ENCODE results near the gene WRAP73. TPM values are rescaled to one million over a fixed set of nuclear protein-coding genes. Genes with fewer than 3 reads are reported as not detected.

WRAP73 gene
- total RNA-seq, 1 experiment from 2014 or later = 41.2 TPM

- Histone ChIP-seq H3K9me3 (ENCODE audit: low read depth, low read length, poor library complexity, severe bottlenecking) (no peaks in the 10 kb centered on the region), H3K27me3 (replicated peaks; ENCODE audit: insufficient read depth, low read depth, low read length, poor library complexity) (no peaks in the 10 kb centered on the region), H3K36me3 (ENCODE audit: insufficient read depth, low read length, poor library complexity, severe bottlenecking) (peaks cover 53% of the 10 kb centered on the region), H3K27ac (ENCODE audit: low read depth, low read length, poor library complexity, severe bottlenecking) (no peak overlapping the region), H3K4me1 (ENCODE audit: insufficient read depth, low read length, poor library complexity, severe bottlenecking) (no peaks in the 10 kb centered on the region), H3K4me3 (ENCODE audit: low read depth, low read length, poor library complexity, severe bottlenecking) (no peak overlapping the region)
- no peak for TF ChIP-seq EZH2 (IDR thresholded peaks at IDR 0.05; ENCODE audit: borderline replicate concordance, low read depth, low read length, poor library complexity, severe bottlenecking)
- TF ChIP-seq CTCF (conservative IDR thresholded peaks at IDR 0.05; ENCODE audit: low read depth, low read length) = no peak
- CTCF ChIA-PET = no interaction called here
- POLR2A ChIA-PET (ENCODE audit: low non-redundant PET) = no interaction called here
- intact Hi-C loops (cut with micrococcal nuclease; ENCODE audit: unreplicated experiment) = no loop called here
- no TSS peak for BruUV-seq (replicated peaks)
- DNase-seq (ENCODE audit: low spot score) = no peak
Observed at GRCh38 chr1:3634059-3634800, 15.7 kb downstream of the WRAP73 start.

GRCh38 chr1:3633344-3634058 lies 16.4 kb downstream of the WRAP73 start:
- TF ChIP-seq CTCF (conservative IDR thresholded peaks at IDR 0.05; ENCODE audit: low read depth, low read length) (no peak), EZH2 (IDR thresholded peaks at IDR 0.05; ENCODE audit: borderline replicate concordance, low read depth, low read length, poor library complexity, severe bottlenecking) (no peak)
- Histone ChIP-seq H3K4me1 (ENCODE audit: insufficient read depth, low read length, poor library complexity, severe bottlenecking) (no peaks in the 10 kb centered on the region), H3K27ac (ENCODE audit: low read depth, low read length, poor library complexity, severe bottlenecking) (no peak overlapping the region), H3K27me3 (replicated peaks; ENCODE audit: insufficient read depth, low read depth, low read length, poor library complexity) (no peaks in the 10 kb centered on the region), H3K36me3 (ENCODE audit: insufficient read depth, low read length, poor library complexity, severe bottlenecking) (peaks cover 51% of the 10 kb centered on the region), H3K4me3 (ENCODE audit: low read depth, low read length, poor library complexity, severe bottlenecking) (no peak overlapping the region), H3K9me3 (ENCODE audit: low read depth, low read length, poor library complexity, severe bottlenecking) (no peaks in the 10 kb centered on the region)
- CTCF ChIA-PET = no interaction called here
- POLR2A ChIA-PET (ENCODE audit: low non-redundant PET) = no interaction called here
- BruUV-seq (replicated peaks) = no TSS peak
- intact Hi-C loops (cut with micrococcal nuclease; ENCODE audit: unreplicated experiment) = no loop called here
- no peak for DNase-seq (ENCODE audit: low spot score)

GRCh38 chr1:3632716-3633343 lies 17.1 kb downstream of the WRAP73 start:
- POLR2A ChIA-PET (ENCODE audit: low non-redundant PET) = no interaction called here
- BruUV-seq (replicated peaks) = no TSS peak
- Histone ChIP-seq H3K9me3 (ENCODE audit: low read depth, low read length, poor library complexity, severe bottlenecking) (no peaks in the 10 kb centered on the region), H3K27ac (ENCODE audit: low read depth, low read length, poor library complexity, severe bottlenecking) (no peak overlapping the region), H3K4me3 (ENCODE audit: low read depth, low read length, poor library complexity, severe bottlenecking) (no peak overlapping the region), H3K36me3 (ENCODE audit: insufficient read depth, low read length, poor library complexity, severe bottlenecking) (peaks cover 46% of the 10 kb centered on the region), H3K4me1 (ENCODE audit: insufficient read depth, low read length, poor library complexity, severe bottlenecking) (no peaks in the 10 kb centered on the region), H3K27me3 (replicated peaks; ENCODE audit: insufficient read depth, low read depth, low read length, poor library complexity) (no peaks in the 10 kb centered on the region)
- no peak for DNase-seq (ENCODE audit: low spot score)
- no peak for TF ChIP-seq EZH2 (IDR thresholded peaks at IDR 0.05; ENCODE audit: borderline replicate concordance, low read depth, low read length, poor library complexity, severe bottlenecking)
- no peak for TF ChIP-seq CTCF (conservative IDR thresholded peaks at IDR 0.05; ENCODE audit: low read depth, low read length)
- intact Hi-C loops (cut with micrococcal nuclease; ENCODE audit: unreplicated experiment) = no loop called here
- CTCF ChIA-PET = no interaction called here
